ENCODE data around the gene TEAD3. TPM values are rescaled to one million over a fixed set of nuclear protein-coding genes. Genes with fewer than 3 reads are reported as not detected.

TEAD3 gene
- polyA plus RNA-seq, 3 donors = not detected

- H3K4me2 ChIP-seq (replicated peaks; ENCODE audit: extremely low read depth, low read length, poor library complexity, severe bottlenecking) = peak within 1 kb of the TSS; percentile 86
- H3K36me3 Mint-ChIP-seq = peaks cover 16 to 20% of the 10 kb centered on the region in 2 donors
- H3K4me1 ChIP-seq (ENCODE audit: control insufficient read depth in 1 of 2, insufficient read depth in 2 of 2, low read length in 2 of 2) = peaks cover 29 to 37% of the 10 kb centered on the region in 2 donors
- H3K4me3 Mint-ChIP-seq = peak within 1 kb of the TSS; percentile 82 to 86
- intact Hi-C loops (cut with micrococcal nuclease) = loop anchor here in 1 of 2 donors (1.0 kb wide), 1 partner anchor 110 kb away; the partner anchor contains the start of gene PPARD
- peak; percentile 88 to 93 (median 92) for DNase-seq
- peak within 1 kb of the TSS; percentile 53 to 84 (median 73) for H3K4me3 ChIP-seq (replicated peaks in 1 of 3; ENCODE audit: low read depth in 2 of 3, low read length in 3 of 3)
- peak within 1 kb of the TSS; percentile 64 for H3K9ac ChIP-seq (ENCODE audit: insufficient read depth, low read length, poor library complexity, severe bottlenecking)
- WGBS (ENCODE audit: insufficient coverage) = under 1% methylated on average over 73 of the region's 87 CpGs
- no peak within 1 kb of the TSS for H3K27ac ChIP-seq (ENCODE audit: low read depth in 1 of 2, low read length in 2 of 2)
- H2AFZ ChIP-seq (ENCODE audit: insufficient read depth, low read depth, low read length, poor library complexity, severe bottlenecking) = peak within 1 kb of the TSS; percentile 82
- H4K20me1 ChIP-seq (ENCODE audit: insufficient read depth, low read length) = no peaks in the 10 kb centered on the region
- no peak for TF ChIP-seq CTCF (IDR thresholded peaks at IDR 0.05)
- peaks cover 4% of the 10 kb centered on the region for H3K79me2 ChIP-seq (ENCODE audit: insufficient read depth, low read length)
- H3K9me3 ChIP-seq (replicated peaks in 1 of 2; ENCODE audit: control insufficient read depth in 1 of 2, insufficient read depth in 1 of 2, low read length in 2 of 2) = no peaks in the 10 kb centered on the region
- peaks cover 0 to 7% of the 10 kb centered on the region in 2 donors for H3K36me3 ChIP-seq (replicated peaks in 1 of 2; ENCODE audit: control insufficient read depth in 1 of 2, insufficient read depth in 2 of 2, low read length in 2 of 2)
- peak within 1 kb of the TSS in 5 of 7 donors; percentile 30 to 82 (median 68) for H3K27ac Mint-ChIP-seq
- H3K27me3 Mint-ChIP-seq (ENCODE audit: low read depth in 3 of 3) = peaks cover 12 to 23% (median 20%) of the 10 kb centered on the region in 3 donors
- peaks cover 37% of the 10 kb centered on the region for H3K4me1 Mint-ChIP-seq
- H3K27me3 ChIP-seq (ENCODE audit: control insufficient read depth in 2 of 2, insufficient read depth in 2 of 2, low read length in 2 of 2) = peaks cover 0 to 7% of the 10 kb centered on the region in 2 donors
- H3K9me3 Mint-ChIP-seq = peaks cover 0 to 2% (median 0%) of the 10 kb centered on the region in 7 donors
These were observed 44.4 kb downstream of the TEAD3 start, which contains the start of gene FANCE for GRCh38 chr6:35452183-35453090. FANCE (plus strand) TSS chr6:35452338; CDS start chr6:35452546, 208 bp downstream.

GRCh38 chr6:35451354-35452182 lies 45.3 kb downstream of the TEAD3 start:
- Histone ChIP-seq H3K36me3 (replicated peaks in 1 of 2; ENCODE audit: control insufficient read depth in 1 of 2, insufficient read depth in 2 of 2, low read length in 2 of 2) (peaks cover 0 to under 1% of the 10 kb centered on the region in 2 donors), H3K4me1 (ENCODE audit: control insufficient read depth in 1 of 2, insufficient read depth in 2 of 2, low read length in 2 of 2) (peaks cover 29 to 37% of the 10 kb centered on the region in 2 donors), H3K4me2 (replicated peaks; ENCODE audit: extremely low read depth, low read length, poor library complexity, severe bottlenecking) (peak overlapping the region; percentile 86), H3K9me3 (replicated peaks in 1 of 2; ENCODE audit: control insufficient read depth in 1 of 2, insufficient read depth in 1 of 2, low read length in 2 of 2) (no peaks in the 10 kb centered on the region), H2AFZ (ENCODE audit: insufficient read depth, low read depth, low read length, poor library complexity, severe bottlenecking) (peak overlapping the region; percentile 82), H3K27me3 (ENCODE audit: control insufficient read depth in 2 of 2, insufficient read depth in 2 of 2, low read length in 2 of 2) (peaks cover 0 to 7% of the 10 kb centered on the region in 2 donors), H3K4me3 (replicated peaks in 1 of 3; ENCODE audit: low read depth in 2 of 3, low read length in 3 of 3) (peak overlapping the region in 1 of 3 experiments; percentile 84), H3K79me2 (ENCODE audit: insufficient read depth, low read length) (peaks cover 4% of the 10 kb centered on the region), H3K27ac (ENCODE audit: low read depth in 1 of 2, low read length in 2 of 2) (no peak overlapping the region), H4K20me1 (ENCODE audit: insufficient read depth, low read length) (no peaks in the 10 kb centered on the region), H3K9ac (ENCODE audit: insufficient read depth, low read length, poor library complexity, severe bottlenecking) (no peak overlapping the region)
- H3K27ac Mint-ChIP-seq = peak overlapping the region in 4 of 7 donors; percentile 56 to 82 (median 71)
- no peak for DNase-seq
- no peak for TF ChIP-seq CTCF (IDR thresholded peaks at IDR 0.05)
- H3K9me3 Mint-ChIP-seq = peaks cover 0 to 2% (median 0%) of the 10 kb centered on the region in 7 donors
- WGBS (ENCODE audit: insufficient coverage) = 2% methylated on average over 5 of the region's 20 CpGs
- intact Hi-C loops (cut with micrococcal nuclease) = loop anchor here in 1 of 2 donors (1.0 kb wide), 1 partner anchor 109 kb away; the partner anchor contains the start of gene PPARD
- peaks cover 38% of the 10 kb centered on the region for H3K4me1 Mint-ChIP-seq
- peak overlapping the region; percentile 82 to 86 for H3K4me3 Mint-ChIP-seq
- H3K27me3 Mint-ChIP-seq (ENCODE audit: low read depth in 3 of 3) = peaks cover 12 to 26% (median 20%) of the 10 kb centered on the region in 3 donors
- peaks cover 13 to 14% of the 10 kb centered on the region in 2 donors for H3K36me3 Mint-ChIP-seq
